GM13976 (cell line): ENCODE data around the gene ZNF727.
"Not testable (repeated sequence)": the region's sequence is repeated elsewhere in the genome, so short reads cannot be mapped to it uniquely, and the experiment has no call there.

ENCODE experiments used
- DNase-seq: peaks from one replicate; pipeline ENCODE4 v3.0.0; 2012; ENCODE audit warnings: low spot score
- in situ Hi-C: fragments of 300-500 bp; cut with MboI; formaldehyde crosslinking; loops from one replicate; pipeline ENCODE4 v1.12.0; 2022; ENCODE audit warnings: low sequenced_read_pairs, mixed read lengths, inconsistent platforms; ENCODE audit not compliant: unreplicated experiment
- TF ChIP-seq, protein P1 (sequence below): IDR thresholded peaks from 2 replicates; pipeline ENCODE4 v1.5.1; 2012; ENCODE audit warnings: borderline replicate concordance, mild to moderate bottlenecking; ENCODE audit not compliant: insufficient read depth; ENCODE audit errors: extremely low read depth, missing control alignments, control extremely low read depth

The ZNF727 gene

DNA sequence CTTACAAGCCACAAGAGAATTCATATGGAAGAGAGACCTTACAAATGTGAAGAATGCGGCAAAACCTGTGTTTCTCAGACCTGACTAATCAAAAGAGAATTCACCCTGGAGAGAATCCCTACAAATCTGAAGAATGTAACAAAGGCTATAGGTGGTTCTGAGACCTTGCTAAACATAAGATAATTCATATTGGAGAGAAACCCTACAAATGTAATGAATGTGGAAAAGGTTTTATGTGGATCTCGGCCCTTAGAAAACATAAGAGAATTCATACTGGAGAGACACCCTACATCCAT, 33.4 kb downstream of the ZNF727 start:
- TF ChIP-seq, protein P1, sequence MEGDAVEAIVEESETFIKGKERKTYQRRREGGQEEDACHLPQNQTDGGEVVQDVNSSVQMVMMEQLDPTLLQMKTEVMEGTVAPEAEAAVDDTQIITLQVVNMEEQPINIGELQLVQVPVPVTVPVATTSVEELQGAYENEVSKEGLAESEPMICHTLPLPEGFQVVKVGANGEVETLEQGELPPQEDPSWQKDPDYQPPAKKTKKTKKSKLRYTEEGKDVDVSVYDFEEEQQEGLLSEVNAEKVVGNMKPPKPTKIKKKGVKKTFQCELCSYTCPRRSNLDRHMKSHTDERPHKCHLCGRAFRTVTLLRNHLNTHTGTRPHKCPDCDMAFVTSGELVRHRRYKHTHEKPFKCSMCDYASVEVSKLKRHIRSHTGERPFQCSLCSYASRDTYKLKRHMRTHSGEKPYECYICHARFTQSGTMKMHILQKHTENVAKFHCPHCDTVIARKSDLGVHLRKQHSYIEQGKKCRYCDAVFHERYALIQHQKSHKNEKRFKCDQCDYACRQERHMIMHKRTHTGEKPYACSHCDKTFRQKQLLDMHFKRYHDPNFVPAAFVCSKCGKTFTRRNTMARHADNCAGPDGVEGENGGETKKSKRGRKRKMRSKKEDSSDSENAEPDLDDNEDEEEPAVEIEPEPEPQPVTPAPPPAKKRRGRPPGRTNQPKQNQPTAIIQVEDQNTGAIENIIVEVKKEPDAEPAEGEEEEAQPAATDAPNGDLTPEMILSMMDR, result no peak
- no peak for DNase-seq
- in situ Hi-C loops, result no loop called here

DNA sequence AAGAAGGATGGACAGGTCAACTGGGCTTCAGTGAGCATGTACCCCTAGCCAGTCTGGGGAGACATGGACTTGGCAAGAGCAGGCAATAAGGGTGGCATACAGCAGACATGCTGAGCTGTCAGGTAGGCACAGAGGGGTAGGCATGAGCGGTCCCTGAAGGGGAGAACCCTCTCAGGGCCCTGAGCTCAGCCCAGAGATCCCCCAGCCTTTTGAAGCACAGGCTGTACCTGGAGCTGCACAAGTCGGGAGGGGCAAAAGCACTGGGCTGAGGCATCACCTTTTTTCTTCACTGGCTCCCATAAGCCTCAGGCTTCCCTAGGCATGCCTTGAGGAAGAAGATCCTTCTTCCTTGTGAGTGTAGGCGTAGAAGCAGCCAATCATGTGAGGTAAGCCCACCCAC, 42.3 kb downstream of the ZNF727 start:
- TF ChIP-seq, protein P1, result no peak
- no peak for DNase-seq
- in situ Hi-C loops, result no loop called here

DNA sequence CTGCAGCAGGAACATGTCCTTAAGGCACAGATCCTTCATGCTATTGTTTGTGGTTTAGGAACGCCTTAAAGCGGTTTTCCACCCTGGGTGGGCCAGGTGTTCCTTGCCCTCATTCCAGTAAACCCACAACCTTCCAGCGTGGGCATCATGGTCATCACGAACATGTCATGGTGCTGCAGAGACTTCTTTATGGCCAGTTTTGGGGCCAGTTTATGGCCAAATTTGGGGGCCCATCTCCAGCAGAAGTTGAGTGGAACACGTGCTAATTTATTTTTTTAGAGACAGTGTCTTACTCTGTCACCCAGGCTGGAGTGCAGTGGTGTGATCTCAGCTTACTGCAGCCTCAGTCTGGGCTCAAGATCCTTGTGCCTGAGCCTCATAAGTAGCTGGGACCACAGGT, 43.6 kb downstream of the ZNF727 start:
- in situ Hi-C loops, DNase-seq: not testable (repeated sequence)
